ENCODE measurements around the gene MAGI3. TPM values are rescaled to one million over a fixed set of nuclear protein-coding genes. Genes with fewer than 3 reads are reported as not detected.

Gene MAGI3
- polyA plus RNA-seq, 2 of the 4 experiments (the other 2 are of a cell fraction) = 3.8 to 7.9 TPM

- Histone ChIP-seq H3K4me1 (peaks cover 8% of the 10 kb centered on the region; the same call in 1 of the 3 replicates), H3K27ac (no peak overlapping the region), H3K9me3 (peaks cover 4% of the 10 kb centered on the region; the same call in 2 of the 3 replicates), H3K4me2 (no peak overlapping the region), H3K4me3 (no peak overlapping the region)
- CTCF ChIA-PET = interaction anchor here (0.7 kb wide), 1 partner anchor 34 kb away, joined by 3 read pairs; no protein-coding TSS in a partner anchor
- FAIRE-seq (no peak), ATAC-seq (no peak), DNase-seq (ENCODE audit: low read depth in 1 of 2, low spot score in 1 of 2) (no peak)
- TF ChIP-seq SREBF2 (IDR thresholded peaks at IDR 0.05) = no peak
- POLR2A ChIA-PET = no interaction called here
- 81% methylated on average over 4 of the region's 4 CpGs for WGBS (ENCODE audit: missing lambda C conversion rate)
Measured at GRCh38 chr1:113530021-113530420, 139.7 kb downstream of the MAGI3 start.

- CTCF ChIA-PET = no interaction called here
- Histone ChIP-seq H3K4me2 (no peak overlapping the region), H3K27ac (no peak overlapping the region), H3K4me3 (no peak overlapping the region), H3K9me3 (peaks cover 4% of the 10 kb centered on the region; the same call in 2 of the 3 replicates), H3K4me1 (peaks cover 8% of the 10 kb centered on the region; the same call in 1 of the 3 replicates)
- no peak for FAIRE-seq
- no peak for DNase-seq (ENCODE audit: low read depth in 1 of 2, low spot score in 1 of 2)
- no peak for TF ChIP-seq MYC (IDR thresholded peaks at IDR 0.05; ENCODE audit: borderline replicate concordance, low read length)
- TF ChIP-seq ZSCAN20 (CRISPR knock-in tag; IDR thresholded peaks at IDR 0.05) = no peak
- TF ChIP-seq JUN (IDR thresholded peaks at IDR 0.05) = no peak
- TF ChIP-seq MAX (IDR thresholded peaks at IDR 0.05) = no peak
- no peak for TF ChIP-seq SREBF2 (IDR thresholded peaks at IDR 0.05)
- TF ChIP-seq HDAC2 (IDR thresholded peaks at IDR 0.05) = no peak
- no peak for TF ChIP-seq ZNF302 (CRISPR knock-in tag; IDR thresholded peaks at IDR 0.05)
- POLR2A ChIA-PET = no interaction called here
- no peak for ATAC-seq
- WGBS (ENCODE audit: missing lambda C conversion rate) = 90% methylated on average over 3 of the region's 3 CpGs
Measured at GRCh38 chr1:113531321-113531720, 141.0 kb downstream of the MAGI3 start.

GRCh38 chr1:113533061-113533460 lies 142.7 kb downstream of the MAGI3 start:
- 96% methylated on average over 3 of the region's 3 CpGs for WGBS (ENCODE audit: missing lambda C conversion rate)
- ATAC-seq (no peak), FAIRE-seq (no peak), DNase-seq (ENCODE audit: low read depth in 1 of 2, low spot score in 1 of 2) (no peak)
- Histone ChIP-seq H3K9me3 (peaks cover 1% of the 10 kb centered on the region), H3K4me2 (no peak overlapping the region), H3K4me1 (peaks cover 8% of the 10 kb centered on the region; the same call in 1 of the 3 replicates), H3K27ac (no peak overlapping the region), H3K4me3 (no peak overlapping the region)
- CTCF ChIA-PET = no interaction called here
- POLR2A ChIA-PET = no interaction called here
- TF ChIP-seq RAD21 (conservative IDR thresholded peaks at IDR 0.05 in 1 of 2, IDR thresholded peaks at IDR 0.05 in 1 of 2) = no peak
- no peak for TF ChIP-seq CBX8 (IDR thresholded peaks at IDR 0.05)

- FAIRE-seq (no peak), DNase-seq (ENCODE audit: low read depth in 1 of 2, low spot score in 1 of 2) (peak in 1 of 2 experiments; percentile 16), ATAC-seq (peak in 1 of 2 experiments; percentile 54; a peak in 4 of 6 replicates)
- TF ChIP-seq RAD21 (conservative IDR thresholded peaks at IDR 0.05 in 1 of 2, IDR thresholded peaks at IDR 0.05 in 1 of 2) (no peak), HDAC2 (IDR thresholded peaks at IDR 0.05) (no peak), TFCP2L1 (CRISPR knock-in tag; IDR thresholded peaks at IDR 0.05) (no peak)
- ChIA-PET POLR2A (no interaction called here), CTCF (no interaction called here)
- H3K4me1 ChIP-seq = peaks cover 8% of the 10 kb centered on the region; the same call in 1 of the 3 replicates
- WGBS (ENCODE audit: missing lambda C conversion rate) = 81% methylated on average over 4 of the region's 4 CpGs
- H3K9me3 ChIP-seq = peaks cover 3% of the 10 kb centered on the region; the same call in 2 of the 3 replicates
- 0 out of 6 replicates have a peak overlapping the region, but pooled peaks of 1 of the 2 experiments have one; percentile 38 for H3K27ac ChIP-seq
- H3K4me3 ChIP-seq = no peak overlapping the region
- H3K4me2 ChIP-seq = no peak overlapping the region
Measured at GRCh38 chr1:113534130-113534817, 144.0 kb downstream of the MAGI3 start.

- ChIA-PET POLR2A (no interaction called here), CTCF (no interaction called here)
- ATAC-seq = no peak
- Histone ChIP-seq H3K4me1 (peaks cover 8% of the 10 kb centered on the region; the same call in 1 of the 3 replicates), H3K4me3 (no peak overlapping the region), H3K27ac (no peak overlapping the region), H3K4me2 (no peak overlapping the region), H3K9me3 (peaks cover 3% of the 10 kb centered on the region; the same call in 1 of the 3 replicates)
- FAIRE-seq = no peak
- WGBS (ENCODE audit: missing lambda C conversion rate) = 84% methylated on average over 1 of the region's 1 CpG
- TF ChIP-seq ELK1 (IDR thresholded peaks at IDR 0.05; ENCODE audit: low read depth, low read length) (no peak), MYC (IDR thresholded peaks at IDR 0.05; ENCODE audit: borderline replicate concordance, low read length) (no peak), MAX (IDR thresholded peaks at IDR 0.05) (no peak), FOXS1 (CRISPR knock-in tag; IDR thresholded peaks at IDR 0.05) (no peak), PHF8 (IDR thresholded peaks at IDR 0.05; ENCODE audit: borderline replicate concordance, low read depth) (no peak), EP300 (IDR thresholded peaks at IDR 0.05) (no peak), CBX2 (IDR thresholded peaks at IDR 0.05; ENCODE audit: borderline replicate concordance, low read depth) (no peak), EHMT2 (IDR thresholded peaks at IDR 0.05; ENCODE audit: low read depth) (no peak), MAZ (IDR thresholded peaks at IDR 0.05; ENCODE audit: borderline replicate concordance, low read depth, low read length) (no peak), ATOH8 (CRISPR knock-in tag; IDR thresholded peaks at IDR 0.05; ENCODE audit: low read depth) (no peak), HEYL (CRISPR knock-in tag; IDR thresholded peaks at IDR 0.05) (no peak), CEBPB (IDR thresholded peaks at IDR 0.05) (no peak), USF2 (IDR thresholded peaks at IDR 0.05) (no peak)
- no peak for DNase-seq (ENCODE audit: low read depth in 1 of 2, low spot score in 1 of 2)
Measured at GRCh38 chr1:113534875-113535274, 144.6 kb downstream of the MAGI3 start.

Measured in A549 (cell line).